Type B pancreatic cell (in vitro differentiated cells): ENCODE results near the gene CYFIP2. TPM values are rescaled to one million over a fixed set of nuclear protein-coding genes. Genes with fewer than 3 reads are reported as not detected.
A peak's percentile ranks its signal among the peaks of the same experiment; 100 is the strongest.

Experiments
- DNase-seq: peaks from one replicate; pipeline ENCODE4 v3.0.0; 2021; ENCODE audit warnings: mixed read lengths; ENCODE audit not compliant: unreplicated experiment; ENCODE audit errors: extremely low spot score
- H3K27ac Mint-ChIP-seq: 2 replicates; pipeline ENCODE4 v1.8.0; 2021; ENCODE audit warnings: mild to moderate bottlenecking, mixed read lengths
- H3K27me3 Mint-ChIP-seq: 2 replicates; pipeline ENCODE4 v1.8.0; 2021; ENCODE audit warnings: mixed read lengths
- H3K36me3 Mint-ChIP-seq: 2 replicates; pipeline ENCODE4 v1.8.0; 2021; ENCODE audit warnings: mixed read lengths
- H3K4me1 Mint-ChIP-seq: one replicate; pipeline ENCODE4 v1.8.0; 2021; ENCODE audit warnings: mixed read lengths; ENCODE audit not compliant: unreplicated experiment
- H3K4me3 Mint-ChIP-seq: 2 replicates; pipeline ENCODE4 v1.8.0; 2021; ENCODE audit warnings: mild to moderate bottlenecking, mixed read lengths
- H3K9me3 Mint-ChIP-seq: 2 replicates; pipeline ENCODE4 v1.8.0; 2021; ENCODE audit warnings: mixed read lengths
- CTCF ChIP-seq: fragments of 200-600 bp; sonication (generic); conservative IDR thresholded peaks from 2 replicates; pipeline ENCODE4 v1.5.0; 2021; ENCODE audit warnings: antibody characterized with exemption, mild to moderate bottlenecking
- total RNA-seq: library from RNA; stranded (reverse); gene quantifications from 2 replicates; pipeline ENCODE4 v1.2.1, GENCODE V29; 2021; ENCODE audit warnings: low replicate concordance

CYFIP2 gene
- total RNA-seq, 1 donor from 2014 or later = 61.4 TPM

GRCh38 chr5:157322581-157322980, 56.7 kb downstream of the CYFIP2 start:
- H3K9me3 Mint-ChIP-seq = no peaks in the 10 kb centered on the region
- TF ChIP-seq CTCF = no peak
- peaks cover 13% of the 10 kb centered on the region for H3K4me1 Mint-ChIP-seq
- no peak overlapping the region for H3K27ac Mint-ChIP-seq
- H3K4me3 Mint-ChIP-seq = no peak overlapping the region
- H3K27me3 Mint-ChIP-seq = no peaks in the 10 kb centered on the region
- H3K36me3 Mint-ChIP-seq = peaks cover 16% of the 10 kb centered on the region
- no peak for DNase-seq

- Mint-ChIP-seq H3K27me3 (no peaks in the 10 kb centered on the region), H3K4me3 (no peak overlapping the region), H3K36me3 (peaks cover 17% of the 10 kb centered on the region), H3K4me1 (peaks cover 15% of the 10 kb centered on the region), H3K9me3 (no peaks in the 10 kb centered on the region), H3K27ac (no peak overlapping the region)
- TF ChIP-seq CTCF = peak; percentile 36
- no peak for DNase-seq
These were observed 57.3 kb downstream of the CYFIP2 start for GRCh38 chr5:157323107-157323706.

GRCh38 chr5:157324237-157324636, 58.3 kb downstream of the CYFIP2 start:
- Mint-ChIP-seq H3K27me3 (no peaks in the 10 kb centered on the region), H3K9me3 (no peaks in the 10 kb centered on the region), H3K4me3 (no peak overlapping the region), H3K4me1 (peaks cover 19% of the 10 kb centered on the region), H3K36me3 (peaks cover 16% of the 10 kb centered on the region), H3K27ac (no peak overlapping the region)
- TF ChIP-seq CTCF = peak; percentile 57
- no peak for DNase-seq

- Mint-ChIP-seq H3K36me3 (peaks cover 20% of the 10 kb centered on the region), H3K27me3 (no peaks in the 10 kb centered on the region), H3K27ac (no peak overlapping the region), H3K4me3 (no peak overlapping the region), H3K9me3 (no peaks in the 10 kb centered on the region), H3K4me1 (peaks cover 17% of the 10 kb centered on the region)
- TF ChIP-seq CTCF = no peak
- no peak for DNase-seq
These were observed 60.6 kb downstream of the CYFIP2 start for GRCh38 chr5:157326440-157327005.

- Mint-ChIP-seq H3K27me3 (no peaks in the 10 kb centered on the region), H3K9me3 (no peaks in the 10 kb centered on the region), H3K4me3 (no peak overlapping the region), H3K36me3 (peaks cover 25% of the 10 kb centered on the region), H3K4me1 (peaks cover 14% of the 10 kb centered on the region), H3K27ac (no peak overlapping the region)
- no peak for TF ChIP-seq CTCF
- no peak for DNase-seq
These were observed 61.8 kb downstream of the CYFIP2 start for GRCh38 chr5:157327771-157328170.
